ENCODE data around the gene SLIT3. TPM values are rescaled to one million over a fixed set of nuclear protein-coding genes. Genes with fewer than 3 reads are reported as not detected.

The SLIT3 gene
- total RNA-seq, 1 experiment from 2014 or later: not detected

GRCh38 chr5:169273451-169273850, 27.5 kb downstream of the SLIT3 start:
- no peak overlapping the region for H3K4me3 ChIP-seq
- peaks cover 45% of the 10 kb centered on the region; the same call in 1 of the 2 replicates for H3K27me3 ChIP-seq (ENCODE audit: insufficient read depth, low read depth)
- H4K20me1 ChIP-seq (ENCODE audit: insufficient read depth): no peaks in the 10 kb centered on the region
- no peak overlapping the region for H2AFZ ChIP-seq
- TF ChIP-seq EZH2 (IDR thresholded peaks at IDR 0.05; ENCODE audit: low read depth) (no peak), CTCF (conservative IDR thresholded peaks at IDR 0.05) (no peak)
- no peaks in the 10 kb centered on the region for H3K9me3 ChIP-seq (ENCODE audit: insufficient read depth, low read depth)
- ChIA-PET CTCF (no interaction called here), POLR2A (ENCODE audit: unreplicated experiment) (no interaction called here)
- no peaks in the 10 kb centered on the region for H3K4me1 ChIP-seq (replicated peaks; ENCODE audit: insufficient read depth)
- intact Hi-C loops (cut with micrococcal nuclease; ENCODE audit: unreplicated experiment): no loop called here
- no peaks in the 10 kb centered on the region for H3F3A ChIP-seq (ENCODE audit: insufficient read depth, low read depth)
- no peaks in the 10 kb centered on the region for H3K79me2 ChIP-seq (ENCODE audit: low read depth)
- no peak overlapping the region for H3K27ac ChIP-seq
- H3K4me2 ChIP-seq: no peak overlapping the region
- no peaks in the 10 kb centered on the region for H3K9me2 ChIP-seq (ENCODE audit: insufficient read depth)
- no TSS peak for BruUV-seq (replicated peaks)
- no peaks in the 10 kb centered on the region for H3K36me3 ChIP-seq (ENCODE audit: low read depth)
- DNase-seq: no peak

- ChIA-PET CTCF (no interaction called here), POLR2A (ENCODE audit: unreplicated experiment) (no interaction called here)
Measured at GRCh38 chr5:169272731-169273427, 28.1 kb downstream of the SLIT3 start.

GRCh38 chr5:169272111-169272510, 28.8 kb downstream of the SLIT3 start:
- Histone ChIP-seq H2AFZ (no peak overlapping the region), H3K4me3 (no peak overlapping the region), H3F3A (ENCODE audit: insufficient read depth, low read depth) (no peaks in the 10 kb centered on the region), H4K20me1 (ENCODE audit: insufficient read depth) (no peaks in the 10 kb centered on the region), H3K36me3 (ENCODE audit: low read depth) (no peaks in the 10 kb centered on the region), H3K4me2 (no peak overlapping the region), H3K9me3 (ENCODE audit: insufficient read depth, low read depth) (no peaks in the 10 kb centered on the region), H3K27me3 (ENCODE audit: insufficient read depth, low read depth) (peaks cover 35% of the 10 kb centered on the region; the same call in 1 of the 2 replicates), H3K27ac (no peak overlapping the region), H3K4me1 (replicated peaks; ENCODE audit: insufficient read depth) (no peaks in the 10 kb centered on the region), H3K9me2 (ENCODE audit: insufficient read depth) (no peaks in the 10 kb centered on the region), H3K79me2 (ENCODE audit: low read depth) (no peaks in the 10 kb centered on the region)
- ChIA-PET CTCF (no interaction called here), POLR2A (ENCODE audit: unreplicated experiment) (no interaction called here)
- no peak for DNase-seq
- intact Hi-C loops (cut with micrococcal nuclease; ENCODE audit: unreplicated experiment): no loop called here
- no peak for TF ChIP-seq CTCF (conservative IDR thresholded peaks at IDR 0.05)
- TF ChIP-seq EZH2 (IDR thresholded peaks at IDR 0.05; ENCODE audit: low read depth): no peak
- no TSS peak for BruUV-seq (replicated peaks)

More at GRCh38 chr5:169272731-169273427, 28.1 kb downstream of the SLIT3 start:
- Histone ChIP-seq H3K4me1 (replicated peaks; ENCODE audit: insufficient read depth) (no peaks in the 10 kb centered on the region), H3K4me3 (no peak overlapping the region), H3K27me3 (ENCODE audit: insufficient read depth, low read depth) (peaks cover 41% of the 10 kb centered on the region; the same call in 1 of the 2 replicates), H3K79me2 (ENCODE audit: low read depth) (no peaks in the 10 kb centered on the region), H2AFZ (no peak overlapping the region), H3K27ac (no peak overlapping the region), H3F3A (ENCODE audit: insufficient read depth, low read depth) (no peaks in the 10 kb centered on the region), H3K4me2 (no peak overlapping the region), H3K36me3 (ENCODE audit: low read depth) (no peaks in the 10 kb centered on the region), H4K20me1 (ENCODE audit: insufficient read depth) (no peaks in the 10 kb centered on the region), H3K9me2 (ENCODE audit: insufficient read depth) (no peaks in the 10 kb centered on the region), H3K9me3 (ENCODE audit: insufficient read depth, low read depth) (no peaks in the 10 kb centered on the region)
- TF ChIP-seq EZH2 (IDR thresholded peaks at IDR 0.05; ENCODE audit: low read depth) (no peak), CTCF (conservative IDR thresholded peaks at IDR 0.05) (no peak)
- no TSS peak for BruUV-seq (replicated peaks)
- intact Hi-C loops (cut with micrococcal nuclease; ENCODE audit: unreplicated experiment): no loop called here
- DNase-seq: no peak

All from PC-9 (cell line).